GM10266 (cell line): ENCODE results near the gene PKN1.

Experiments used
- DNase-seq: peaks from one replicate; pipeline ENCODE4 v3.0.0; 2012; ENCODE audit errors: extremely low spot score
- TF ChIP-seq, protein P1 (sequence below): IDR thresholded peaks from 2 replicates; pipeline ENCODE4 v1.5.1; 2012; ENCODE audit warnings: mild to moderate bottlenecking, low read depth; ENCODE audit not compliant: control insufficient read depth, insufficient read depth; ENCODE audit errors: missing control alignments

PKN1 gene

DNA sequence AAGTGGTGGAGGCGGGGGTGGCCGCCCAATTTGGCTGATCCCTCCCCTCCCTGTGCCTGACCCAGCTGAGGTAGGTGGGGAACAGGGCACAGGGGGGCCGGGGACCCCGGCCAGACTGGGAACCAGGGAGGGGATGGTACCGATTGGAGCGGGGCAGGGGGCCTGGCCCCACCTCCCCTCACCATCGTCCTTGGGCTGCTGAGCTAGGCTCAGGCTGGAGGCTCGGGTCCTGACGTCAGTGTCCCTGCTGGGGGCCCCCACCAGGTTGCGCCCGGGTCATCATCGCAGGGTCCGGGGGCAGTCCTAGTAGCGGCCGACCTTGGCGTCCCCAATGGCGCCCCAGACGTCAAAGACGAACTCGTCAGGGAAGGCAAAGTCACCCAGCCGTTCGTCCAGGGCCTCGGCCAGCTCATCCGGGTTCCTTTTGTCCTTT is 45.0 kb downstream of the PKN1 start:
- no peak for DNase-seq
- TF ChIP-seq, protein P1, sequence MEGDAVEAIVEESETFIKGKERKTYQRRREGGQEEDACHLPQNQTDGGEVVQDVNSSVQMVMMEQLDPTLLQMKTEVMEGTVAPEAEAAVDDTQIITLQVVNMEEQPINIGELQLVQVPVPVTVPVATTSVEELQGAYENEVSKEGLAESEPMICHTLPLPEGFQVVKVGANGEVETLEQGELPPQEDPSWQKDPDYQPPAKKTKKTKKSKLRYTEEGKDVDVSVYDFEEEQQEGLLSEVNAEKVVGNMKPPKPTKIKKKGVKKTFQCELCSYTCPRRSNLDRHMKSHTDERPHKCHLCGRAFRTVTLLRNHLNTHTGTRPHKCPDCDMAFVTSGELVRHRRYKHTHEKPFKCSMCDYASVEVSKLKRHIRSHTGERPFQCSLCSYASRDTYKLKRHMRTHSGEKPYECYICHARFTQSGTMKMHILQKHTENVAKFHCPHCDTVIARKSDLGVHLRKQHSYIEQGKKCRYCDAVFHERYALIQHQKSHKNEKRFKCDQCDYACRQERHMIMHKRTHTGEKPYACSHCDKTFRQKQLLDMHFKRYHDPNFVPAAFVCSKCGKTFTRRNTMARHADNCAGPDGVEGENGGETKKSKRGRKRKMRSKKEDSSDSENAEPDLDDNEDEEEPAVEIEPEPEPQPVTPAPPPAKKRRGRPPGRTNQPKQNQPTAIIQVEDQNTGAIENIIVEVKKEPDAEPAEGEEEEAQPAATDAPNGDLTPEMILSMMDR = no peak

DNA sequence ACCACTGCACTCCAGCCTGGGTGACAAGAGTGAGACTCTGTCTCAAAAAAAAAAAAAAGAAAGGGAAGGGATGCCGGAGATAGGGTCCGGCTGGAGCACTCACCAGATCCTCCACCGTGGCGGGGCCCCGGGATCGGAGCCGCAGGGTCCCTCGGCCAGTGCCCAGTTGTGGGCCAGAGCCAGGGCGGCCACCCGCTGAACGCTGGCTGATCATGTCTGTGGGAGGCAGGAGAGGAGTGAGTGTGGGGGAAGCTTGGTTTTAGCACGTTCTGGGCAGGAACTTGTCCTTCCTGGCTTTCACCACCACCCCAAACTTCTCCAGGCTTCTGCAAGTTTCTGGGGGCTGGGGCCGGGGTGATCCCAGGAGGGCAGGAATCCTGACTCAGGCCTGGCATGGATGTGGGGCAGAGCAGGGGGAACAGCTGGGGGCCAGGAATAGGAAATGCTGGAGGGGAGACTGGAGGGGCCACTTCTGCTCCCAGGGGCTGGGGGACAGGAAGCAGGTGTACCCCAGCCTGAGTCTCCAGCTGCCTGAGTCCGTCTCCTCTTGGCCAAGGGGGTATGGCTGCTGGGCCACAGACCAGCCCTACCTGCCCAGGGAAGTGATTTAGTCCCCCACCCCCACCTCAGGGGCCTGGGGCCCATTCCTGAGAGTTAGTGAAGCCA is 46.3 kb downstream of the PKN1 start:
- TF ChIP-seq, protein P1 = no peak
- DNase-seq = peak; percentile 31

DNA sequence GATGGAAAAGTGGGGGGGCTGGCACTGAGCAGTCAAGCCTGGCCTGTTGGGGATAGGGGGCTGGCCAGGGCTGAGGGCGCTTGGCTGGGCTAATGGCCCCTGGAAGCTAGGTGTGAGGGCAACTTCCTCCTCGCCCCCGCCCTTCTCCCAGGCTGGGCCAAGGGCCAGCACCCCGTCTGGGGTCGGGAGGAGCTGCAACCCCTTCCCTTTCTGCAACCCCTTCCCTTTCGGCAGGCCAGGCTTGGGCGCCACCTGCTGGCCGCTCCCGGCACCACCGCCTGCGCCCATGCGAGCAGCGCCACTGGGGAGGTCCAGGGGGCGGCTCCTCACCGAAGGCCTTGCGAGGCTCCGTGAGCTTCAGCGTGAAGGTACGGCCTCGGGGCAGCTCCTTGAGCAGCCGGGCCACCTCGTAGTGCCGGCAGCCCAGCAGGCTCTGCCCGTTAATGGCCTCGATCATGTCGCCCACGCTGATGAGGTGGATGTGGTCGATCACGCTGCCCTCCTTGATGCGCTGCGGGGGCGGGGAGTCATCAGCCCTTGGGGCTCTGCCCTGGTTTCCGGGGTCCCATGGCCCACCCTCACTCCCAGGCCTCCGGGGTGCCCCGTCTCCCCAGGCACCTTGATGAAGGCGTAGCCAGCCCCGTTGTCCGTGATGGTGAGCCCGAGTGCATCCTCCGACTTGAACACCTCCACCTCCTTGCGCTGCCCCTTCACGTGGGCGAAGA is 47.0 kb downstream of the PKN1 start:
- peak; percentile 91 for DNase-seq
- TF ChIP-seq, protein P1 = peak; percentile 98

DNA sequence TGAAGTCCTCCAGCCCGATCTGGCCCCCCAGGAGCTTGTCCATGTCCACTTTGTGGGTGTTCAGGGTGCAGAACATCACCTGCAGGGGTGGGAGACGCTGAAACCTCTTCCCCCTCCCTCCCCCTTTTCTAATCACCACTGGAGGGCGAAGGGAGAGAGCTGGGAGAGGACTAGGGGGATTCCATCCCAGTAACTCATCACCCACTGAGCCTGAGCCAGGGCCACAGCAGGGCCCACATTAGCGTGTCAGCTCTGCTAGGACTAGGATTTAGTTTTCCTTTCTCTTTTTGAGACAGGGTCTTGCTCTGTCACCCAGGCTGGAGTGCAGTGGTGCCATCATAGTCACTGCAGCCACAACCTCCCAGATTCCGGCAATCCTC is 47.6 kb downstream of the PKN1 start:
- TF ChIP-seq, protein P1 = no peak

DNA sequence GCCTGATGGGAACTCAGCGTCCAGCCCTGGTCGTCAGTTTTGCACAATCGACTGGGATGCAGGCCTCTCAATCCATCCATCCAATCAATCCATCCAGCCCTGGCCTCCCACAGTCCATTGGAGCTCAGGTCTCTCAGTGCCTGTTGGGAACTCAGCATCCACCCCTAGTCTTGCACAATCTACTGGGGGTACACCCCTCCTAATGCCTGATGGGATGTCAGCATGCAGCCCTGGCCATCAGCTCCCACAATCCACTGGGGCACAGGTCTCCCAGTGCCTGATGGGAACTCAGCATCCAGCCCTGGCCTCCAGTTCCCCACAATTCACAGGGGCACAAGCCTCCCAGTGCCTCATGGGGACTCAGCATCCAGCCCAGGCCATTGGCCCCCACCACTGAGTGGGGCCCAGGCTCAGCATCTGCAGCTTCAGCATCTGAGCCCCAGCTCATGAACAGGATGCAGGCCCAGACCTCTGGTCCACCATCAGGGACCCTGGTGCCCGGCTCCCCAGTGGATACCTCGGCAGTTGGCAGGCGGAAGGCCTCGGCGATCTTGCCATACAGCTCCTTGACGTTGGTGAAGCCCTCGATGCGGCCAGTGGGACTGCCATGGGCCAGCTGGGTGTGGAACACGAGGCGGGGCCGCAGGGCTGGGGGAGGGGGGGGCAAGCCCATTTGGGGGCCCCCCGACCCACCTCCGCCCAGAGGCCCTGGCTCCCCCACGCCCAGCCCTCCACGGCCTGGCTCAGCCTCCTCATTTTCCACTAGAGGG is 49.3 kb downstream of the PKN1 start:
- no peak for DNase-seq
- TF ChIP-seq, protein P1 = no peak

More for the DNA sequence above, 47.6 kb downstream of the PKN1 start:
- peak; percentile 40 for DNase-seq

DNA sequence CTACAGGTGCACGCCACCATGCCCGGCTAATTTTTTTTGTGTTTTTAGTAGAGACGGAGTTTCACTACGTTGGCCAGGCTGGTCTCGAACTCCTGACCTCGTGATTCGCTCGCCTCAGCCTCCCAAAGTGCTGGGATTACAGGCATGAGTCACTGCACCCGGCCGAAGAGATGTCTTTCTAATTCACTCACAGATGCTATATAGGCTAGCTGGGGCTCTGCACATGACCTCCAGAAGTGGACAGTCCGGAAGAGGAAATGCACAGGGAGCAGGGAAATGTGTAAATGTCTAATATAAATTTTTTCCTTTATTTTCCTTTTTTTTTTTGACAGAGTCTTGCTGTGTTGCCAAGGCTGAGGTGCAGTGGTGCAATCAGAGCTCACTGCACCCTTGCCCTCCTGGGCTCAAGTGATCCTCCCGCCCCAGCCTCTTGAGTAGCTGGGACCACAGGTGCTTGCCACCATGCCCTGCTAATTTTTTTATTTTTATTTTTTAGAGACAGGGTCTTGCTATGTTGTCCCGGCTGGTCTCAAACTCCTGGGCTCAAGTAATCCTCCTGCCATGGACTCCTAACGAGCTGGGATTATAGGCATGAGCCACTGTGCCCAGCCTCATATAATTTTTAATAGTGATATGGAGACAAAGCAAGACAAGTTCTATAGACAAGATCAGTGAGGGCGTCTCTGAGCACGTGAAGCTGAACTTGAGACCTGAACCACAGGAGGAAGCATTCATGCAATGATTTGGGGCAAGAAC is 54.4 kb downstream of the PKN1 start:
- TF ChIP-seq, protein P1 = no peak
- DNase-seq = no peak
